ENCODE data around the gene OPN3.

- TF ChIP-seq, protein P1, sequence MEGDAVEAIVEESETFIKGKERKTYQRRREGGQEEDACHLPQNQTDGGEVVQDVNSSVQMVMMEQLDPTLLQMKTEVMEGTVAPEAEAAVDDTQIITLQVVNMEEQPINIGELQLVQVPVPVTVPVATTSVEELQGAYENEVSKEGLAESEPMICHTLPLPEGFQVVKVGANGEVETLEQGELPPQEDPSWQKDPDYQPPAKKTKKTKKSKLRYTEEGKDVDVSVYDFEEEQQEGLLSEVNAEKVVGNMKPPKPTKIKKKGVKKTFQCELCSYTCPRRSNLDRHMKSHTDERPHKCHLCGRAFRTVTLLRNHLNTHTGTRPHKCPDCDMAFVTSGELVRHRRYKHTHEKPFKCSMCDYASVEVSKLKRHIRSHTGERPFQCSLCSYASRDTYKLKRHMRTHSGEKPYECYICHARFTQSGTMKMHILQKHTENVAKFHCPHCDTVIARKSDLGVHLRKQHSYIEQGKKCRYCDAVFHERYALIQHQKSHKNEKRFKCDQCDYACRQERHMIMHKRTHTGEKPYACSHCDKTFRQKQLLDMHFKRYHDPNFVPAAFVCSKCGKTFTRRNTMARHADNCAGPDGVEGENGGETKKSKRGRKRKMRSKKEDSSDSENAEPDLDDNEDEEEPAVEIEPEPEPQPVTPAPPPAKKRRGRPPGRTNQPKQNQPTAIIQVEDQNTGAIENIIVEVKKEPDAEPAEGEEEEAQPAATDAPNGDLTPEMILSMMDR (conservative IDR thresholded peaks at IDR 0.05; ENCODE audit: low read depth, low read length) = no peak
- no peak for TF ChIP-seq CHD1 (IDR thresholded peaks at IDR 0.05; ENCODE audit: low read depth, low read length)
- no peak for TF ChIP-seq POLR2A (IDR thresholded peaks at IDR 0.05; ENCODE audit: low read depth, low read length)
- TF ChIP-seq NFE2L2 (IDR thresholded peaks at IDR 0.05; ENCODE audit: low read depth, low read length) = no peak
- no peak for TF ChIP-seq RAD21 (IDR thresholded peaks at IDR 0.05; ENCODE audit: low read length)
- TF ChIP-seq FOS (IDR thresholded peaks at IDR 0.05; ENCODE audit: low read depth, low read length) = no peak
- TF ChIP-seq, protein P2, sequence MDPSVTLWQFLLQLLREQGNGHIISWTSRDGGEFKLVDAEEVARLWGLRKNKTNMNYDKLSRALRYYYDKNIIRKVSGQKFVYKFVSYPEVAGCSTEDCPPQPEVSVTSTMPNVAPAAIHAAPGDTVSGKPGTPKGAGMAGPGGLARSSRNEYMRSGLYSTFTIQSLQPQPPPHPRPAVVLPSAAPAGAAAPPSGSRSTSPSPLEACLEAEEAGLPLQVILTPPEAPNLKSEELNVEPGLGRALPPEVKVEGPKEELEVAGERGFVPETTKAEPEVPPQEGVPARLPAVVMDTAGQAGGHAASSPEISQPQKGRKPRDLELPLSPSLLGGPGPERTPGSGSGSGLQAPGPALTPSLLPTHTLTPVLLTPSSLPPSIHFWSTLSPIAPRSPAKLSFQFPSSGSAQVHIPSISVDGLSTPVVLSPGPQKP (IDR thresholded peaks at IDR 0.05; ENCODE audit: borderline replicate concordance, low read depth, low read length) = no peak
- TF ChIP-seq SMC3 (IDR thresholded peaks at IDR 0.05; ENCODE audit: low read depth, low read length) = no peak
- no peak for TF ChIP-seq BHLHE40 (IDR thresholded peaks at IDR 0.05; ENCODE audit: low read depth, low read length)
- no peak for TF ChIP-seq RCOR1 (IDR thresholded peaks at IDR 0.05; ENCODE audit: insufficient replicate concordance, low read length)
- TF ChIP-seq CEBPB (IDR thresholded peaks at IDR 0.05; ENCODE audit: low read depth, low read length) = no peak
- TF ChIP-seq MAFK (IDR thresholded peaks at IDR 0.05; ENCODE audit: low read depth, low read length) = no peak
These were observed 9.7 kb downstream of the OPN3 start for GRCh38 chr1:241630476-241630875.

All from IMR-90 (cell line).